ENCODE data around the gene DAPK1.

DNA sequence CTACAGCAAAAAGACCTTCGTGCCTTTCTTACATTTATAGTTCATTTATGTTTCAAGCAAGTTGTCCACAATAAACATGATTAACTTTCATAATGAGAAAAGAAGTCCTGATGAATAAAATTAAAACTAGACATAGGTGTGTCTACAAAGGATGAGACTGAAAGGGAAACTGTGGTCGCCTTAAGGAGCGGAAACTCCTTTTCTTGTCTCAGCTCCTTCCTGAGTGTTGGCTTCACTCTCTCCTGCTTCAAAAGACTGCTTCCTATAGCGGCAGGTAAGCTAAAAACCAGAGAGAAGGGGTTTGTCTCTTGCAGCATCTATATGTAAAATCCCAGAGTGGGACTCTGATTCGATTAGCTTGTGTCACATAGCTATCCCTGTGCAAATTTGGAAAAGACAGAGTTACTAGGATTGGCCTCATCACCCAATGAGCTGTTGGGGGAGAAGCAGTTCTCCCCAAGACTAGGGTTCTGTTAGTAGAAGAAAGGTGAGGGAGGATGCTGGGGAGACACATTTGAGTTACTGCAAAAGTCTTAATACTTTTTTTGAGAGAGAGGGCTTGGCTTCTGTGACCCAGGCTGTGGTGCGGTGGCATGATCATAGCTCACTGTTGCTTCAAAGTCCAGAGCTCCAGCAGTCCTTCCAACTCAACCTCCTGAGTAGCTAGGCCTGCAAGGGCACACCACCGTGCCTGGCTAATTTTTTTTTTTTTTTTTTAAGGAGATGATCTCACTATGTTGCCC is 211.5 kb downstream of the DAPK1 start:
- TF ChIP-seq, protein P1, sequence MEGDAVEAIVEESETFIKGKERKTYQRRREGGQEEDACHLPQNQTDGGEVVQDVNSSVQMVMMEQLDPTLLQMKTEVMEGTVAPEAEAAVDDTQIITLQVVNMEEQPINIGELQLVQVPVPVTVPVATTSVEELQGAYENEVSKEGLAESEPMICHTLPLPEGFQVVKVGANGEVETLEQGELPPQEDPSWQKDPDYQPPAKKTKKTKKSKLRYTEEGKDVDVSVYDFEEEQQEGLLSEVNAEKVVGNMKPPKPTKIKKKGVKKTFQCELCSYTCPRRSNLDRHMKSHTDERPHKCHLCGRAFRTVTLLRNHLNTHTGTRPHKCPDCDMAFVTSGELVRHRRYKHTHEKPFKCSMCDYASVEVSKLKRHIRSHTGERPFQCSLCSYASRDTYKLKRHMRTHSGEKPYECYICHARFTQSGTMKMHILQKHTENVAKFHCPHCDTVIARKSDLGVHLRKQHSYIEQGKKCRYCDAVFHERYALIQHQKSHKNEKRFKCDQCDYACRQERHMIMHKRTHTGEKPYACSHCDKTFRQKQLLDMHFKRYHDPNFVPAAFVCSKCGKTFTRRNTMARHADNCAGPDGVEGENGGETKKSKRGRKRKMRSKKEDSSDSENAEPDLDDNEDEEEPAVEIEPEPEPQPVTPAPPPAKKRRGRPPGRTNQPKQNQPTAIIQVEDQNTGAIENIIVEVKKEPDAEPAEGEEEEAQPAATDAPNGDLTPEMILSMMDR (IDR thresholded peaks at IDR 0.05), result no peak
- TF ChIP-seq POLR2A (IDR thresholded peaks at IDR 0.05), result no peak
